K562 (cell line): Measurements from ENCODE around the gene SLC34A1. TPM values are rescaled to one million over a fixed set of nuclear protein-coding genes. Genes with fewer than 3 reads are reported as not detected.
A peak's percentile ranks its signal among the peaks of the same experiment; 100 is the strongest.

Experiments
- DMBX1 ChIP-seq: fragments of 250-450 bp; sonication (Bioruptor Pico); IDR thresholded peaks from 2 replicates; pipeline ENCODE4 v1.8.0; 2022; ENCODE audit warnings: inconsistent platforms, mild to moderate bottlenecking, moderate library complexity, borderline replicate concordance
- E4F1 ChIP-seq: fragments of 250-450 bp; sonication (Bioruptor Pico); IDR thresholded peaks from 2 replicates; pipeline ENCODE4 v1.5.0; 2021; ENCODE audit warnings: mild to moderate bottlenecking, borderline replicate concordance
- KLF10 ChIP-seq: fragments of 250-450 bp; sonication (Bioruptor Pico); IDR thresholded peaks from 2 replicates; pipeline ENCODE4 v1.6.1; 2021; ENCODE audit warnings: matching md5 sums
- NR2C2 ChIP-seq, 2 experiments: fragments of 200-800 bp in 1 of 2; sonication (Bioruptor generic) in 1 of 2; sonication (generic) in 1 of 2; formaldehyde crosslinking in 1 of 2; IDR thresholded peaks; 2 replicates each; pipeline versions ENCODE4 v1.6.1 to v1.8.0; 2016 to 2022; ENCODE audit warnings: mild to moderate bottlenecking in 1 of 2, missing compliant biosample characterization in 1 of 2, missing genetic modification characterization in 1 of 2, missing genetic modification reagents in 1 of 2
- PHB2 ChIP-seq: fragments of 450-650 bp; IDR thresholded peaks from 2 replicates; pipeline ENCODE4 v1.6.1; 2017; ENCODE audit warnings: low read depth
- RB1 ChIP-seq: fragments of 450-650 bp; IDR thresholded peaks from 2 replicates; pipeline ENCODE4 v1.6.1; 2017; ENCODE audit warnings: low read depth, mild to moderate bottlenecking
- ZNF766 ChIP-seq: fragments of 200-800 bp; sonication (Bioruptor generic); conservative IDR thresholded peaks from 2 replicates; pipeline ENCODE4 v1.6.1; 2016; ENCODE audit warnings: missing genetic modification characterization, missing compliant biosample characterization
- polyA plus RNA-seq, 8 experiments: library from polyadenylated mRNA; depleted of rRNA in 4 of 8; stranded (reverse) in 5 of 8; unstranded in 3 of 8; fragments of >200 nt; fragmentation: Nextera tagmentation in 2 of 8; fragmentation: Illumina TruSeq in 1 of 8; extraction: Ambion mirVana in 2 of 8; extraction: Trizol in 1 of 8; gene quantifications; 2 replicates each; pipeline versions ENCODE4 v1.2.1 to v1.2.3, GENCODE V29; 2011 to 2014; ENCODE audit warnings: inconsistent platforms in 1 of 8, missing spikeins in 1 of 8
- total RNA-seq, 7 experiments: library from RNA; depleted of rRNA in 6 of 7; stranded (reverse); fragments of >200 nt in 6 of 7; fragmentation: Illumina TruSeq in 2 of 7; extraction: Trizol in 2 of 7; gene quantifications; 2 replicates each; pipeline versions ENCODE4 v1.2.1 to v1.2.3, GENCODE V29; 2011 to 2021; ENCODE audit warnings: low replicate concordance in 1 of 7
- TF ChIP-seq, protein P1 (sequence below): sonication (generic); formaldehyde crosslinking; IDR thresholded peaks from 2 replicates; pipeline ENCODE4 v1.8.0; 2022; ENCODE audit warnings: missing genetic modification reagents, mild to moderate bottlenecking, moderate library complexity, borderline replicate concordance
- TF ChIP-seq, protein P2 (sequence below): sonication (generic); IDR thresholded peaks from 2 replicates; pipeline ENCODE4 v1.6.1; 2016
- TF ChIP-seq, protein P3 (sequence below): fragments of 450-650 bp; formaldehyde crosslinking; conservative IDR thresholded peaks from 2 replicates; pipeline ENCODE4 v1.4.0; 2022; ENCODE audit warnings: mild to moderate bottlenecking, missing genetic modification characterization
- TF ChIP-seq, protein P4 (sequence below): sonication (generic); formaldehyde crosslinking; IDR thresholded peaks from 2 replicates; pipeline ENCODE4 v1.8.0; 2023; ENCODE audit warnings: mild to moderate bottlenecking, missing genetic modification reagents
- TF ChIP-seq, protein P5 (sequence below): fragments of 450-650 bp; IDR thresholded peaks from 2 replicates; pipeline ENCODE4 v1.7.0; 2016; ENCODE audit warnings: borderline replicate concordance

Gene SLC34A1
- total and polyA plus RNA-seq, 9 of the 15 experiments (the other 6 are each of a cell fraction or from before 2014, with no cell fraction given) = not detected

GRCh38 chr5:177378884-177379883 lies 5.0 kb upstream of the SLC34A1 start (continued):
- TF ChIP-seq, protein P1, sequence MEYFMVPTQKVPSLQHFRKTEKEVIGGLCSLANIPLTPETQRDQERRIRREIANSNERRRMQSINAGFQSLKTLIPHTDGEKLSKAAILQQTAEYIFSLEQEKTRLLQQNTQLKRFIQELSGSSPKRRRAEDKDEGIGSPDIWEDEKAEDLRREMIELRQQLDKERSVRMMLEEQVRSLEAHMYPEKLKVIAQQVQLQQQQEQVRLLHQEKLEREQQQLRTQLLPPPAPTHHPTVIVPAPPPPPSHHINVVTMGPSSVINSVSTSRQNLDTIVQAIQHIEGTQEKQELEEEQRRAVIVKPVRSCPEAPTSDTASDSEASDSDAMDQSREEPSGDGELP (CRISPR knock-in tag) = peak; percentile 29; the same call in 1 of the 2 replicates
- 0 out of 2 replicates have a peak, but pooled peaks have one; percentile 9 for TF ChIP-seq RB1
- TF ChIP-seq, protein P2, sequence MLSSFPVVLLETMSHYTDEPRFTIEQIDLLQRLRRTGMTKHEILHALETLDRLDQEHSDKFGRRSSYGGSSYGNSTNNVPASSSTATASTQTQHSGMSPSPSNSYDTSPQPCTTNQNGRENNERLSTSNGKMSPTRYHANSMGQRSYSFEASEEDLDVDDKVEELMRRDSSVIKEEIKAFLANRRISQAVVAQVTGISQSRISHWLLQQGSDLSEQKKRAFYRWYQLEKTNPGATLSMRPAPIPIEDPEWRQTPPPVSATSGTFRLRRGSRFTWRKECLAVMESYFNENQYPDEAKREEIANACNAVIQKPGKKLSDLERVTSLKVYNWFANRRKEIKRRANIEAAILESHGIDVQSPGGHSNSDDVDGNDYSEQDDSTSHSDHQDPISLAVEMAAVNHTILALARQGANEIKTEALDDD = peak; percentile 58
- TF ChIP-seq KLF10 (CRISPR knock-in tag) = no peak
- TF ChIP-seq, protein P3, sequence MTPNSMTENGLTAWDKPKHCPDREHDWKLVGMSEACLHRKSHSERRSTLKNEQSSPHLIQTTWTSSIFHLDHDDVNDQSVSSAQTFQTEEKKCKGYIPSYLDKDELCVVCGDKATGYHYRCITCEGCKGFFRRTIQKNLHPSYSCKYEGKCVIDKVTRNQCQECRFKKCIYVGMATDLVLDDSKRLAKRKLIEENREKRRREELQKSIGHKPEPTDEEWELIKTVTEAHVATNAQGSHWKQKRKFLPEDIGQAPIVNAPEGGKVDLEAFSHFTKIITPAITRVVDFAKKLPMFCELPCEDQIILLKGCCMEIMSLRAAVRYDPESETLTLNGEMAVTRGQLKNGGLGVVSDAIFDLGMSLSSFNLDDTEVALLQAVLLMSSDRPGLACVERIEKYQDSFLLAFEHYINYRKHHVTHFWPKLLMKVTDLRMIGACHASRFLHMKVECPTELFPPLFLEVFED = peak; percentile 10; the same call in 1 of the 2 replicates
- peak; percentile 50; the same call in 1 of the 2 replicates for TF ChIP-seq ZNF766 (CRISPR knock-in tag)
- no peak for TF ChIP-seq NR2C2 (CRISPR knock-in tag; IDR thresholded peaks at IDR 0.05)
- TF ChIP-seq NR2C2 (tag; IDR thresholded peaks at IDR 0.05) = peak; percentile 46; the same call in 1 of the 2 replicates
- TF ChIP-seq, protein P4, sequence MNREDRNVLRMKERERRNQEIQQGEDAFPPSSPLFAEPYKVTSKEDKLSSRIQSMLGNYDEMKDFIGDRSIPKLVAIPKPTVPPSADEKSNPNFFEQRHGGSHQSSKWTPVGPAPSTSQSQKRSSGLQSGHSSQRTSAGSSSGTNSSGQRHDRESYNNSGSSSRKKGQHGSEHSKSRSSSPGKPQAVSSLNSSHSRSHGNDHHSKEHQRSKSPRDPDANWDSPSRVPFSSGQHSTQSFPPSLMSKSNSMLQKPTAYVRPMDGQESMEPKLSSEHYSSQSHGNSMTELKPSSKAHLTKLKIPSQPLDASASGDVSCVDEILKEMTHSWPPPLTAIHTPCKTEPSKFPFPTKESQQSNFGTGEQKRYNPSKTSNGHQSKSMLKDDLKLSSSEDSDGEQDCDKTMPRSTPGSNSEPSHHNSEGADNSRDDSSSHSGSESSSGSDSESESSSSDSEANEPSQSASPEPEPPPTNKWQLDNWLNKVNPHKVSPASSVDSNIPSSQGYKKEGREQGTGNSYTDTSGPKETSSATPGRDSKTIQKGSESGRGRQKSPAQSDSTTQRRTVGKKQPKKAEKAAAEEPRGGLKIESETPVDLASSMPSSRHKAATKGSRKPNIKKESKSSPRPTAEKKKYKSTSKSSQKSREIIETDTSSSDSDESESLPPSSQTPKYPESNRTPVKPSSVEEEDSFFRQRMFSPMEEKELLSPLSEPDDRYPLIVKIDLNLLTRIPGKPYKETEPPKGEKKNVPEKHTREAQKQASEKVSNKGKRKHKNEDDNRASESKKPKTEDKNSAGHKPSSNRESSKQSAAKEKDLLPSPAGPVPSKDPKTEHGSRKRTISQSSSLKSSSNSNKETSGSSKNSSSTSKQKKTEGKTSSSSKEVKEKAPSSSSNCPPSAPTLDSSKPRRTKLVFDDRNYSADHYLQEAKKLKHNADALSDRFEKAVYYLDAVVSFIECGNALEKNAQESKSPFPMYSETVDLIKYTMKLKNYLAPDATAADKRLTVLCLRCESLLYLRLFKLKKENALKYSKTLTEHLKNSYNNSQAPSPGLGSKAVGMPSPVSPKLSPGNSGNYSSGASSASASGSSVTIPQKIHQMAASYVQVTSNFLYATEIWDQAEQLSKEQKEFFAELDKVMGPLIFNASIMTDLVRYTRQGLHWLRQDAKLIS (CRISPR knock-in tag) = peak; percentile 52; the same call in 1 of the 2 replicates
- 0 out of 2 replicates have a peak, but pooled peaks have one; percentile 16 for TF ChIP-seq E4F1 (CRISPR knock-in tag)
- peak; percentile 44; the same call in 1 of the 2 replicates for TF ChIP-seq PHB2
- TF ChIP-seq DMBX1 (CRISPR knock-in tag) = peak; percentile 76
- TF ChIP-seq, protein P5, sequence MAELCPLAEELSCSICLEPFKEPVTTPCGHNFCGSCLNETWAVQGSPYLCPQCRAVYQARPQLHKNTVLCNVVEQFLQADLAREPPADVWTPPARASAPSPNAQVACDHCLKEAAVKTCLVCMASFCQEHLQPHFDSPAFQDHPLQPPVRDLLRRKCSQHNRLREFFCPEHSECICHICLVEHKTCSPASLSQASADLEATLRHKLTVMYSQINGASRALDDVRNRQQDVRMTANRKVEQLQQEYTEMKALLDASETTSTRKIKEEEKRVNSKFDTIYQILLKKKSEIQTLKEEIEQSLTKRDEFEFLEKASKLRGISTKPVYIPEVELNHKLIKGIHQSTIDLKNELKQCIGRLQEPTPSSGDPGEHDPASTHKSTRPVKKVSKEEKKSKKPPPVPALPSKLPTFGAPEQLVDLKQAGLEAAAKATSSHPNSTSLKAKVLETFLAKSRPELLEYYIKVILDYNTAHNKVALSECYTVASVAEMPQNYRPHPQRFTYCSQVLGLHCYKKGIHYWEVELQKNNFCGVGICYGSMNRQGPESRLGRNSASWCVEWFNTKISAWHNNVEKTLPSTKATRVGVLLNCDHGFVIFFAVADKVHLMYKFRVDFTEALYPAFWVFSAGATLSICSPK = peak; percentile 91
